NB4 (cell line): ENCODE results near the gene SH3BGRL2.
"Not testable (repeated sequence)": the region's sequence is repeated elsewhere in the genome, so short reads cannot be mapped to it uniquely, and the experiment has no call there.

Experiments used
- DNase-seq: peaks from one replicate; pipeline ENCODE4 v3.0.0; 2010; ENCODE audit warnings: low read depth
- H3K4me3 ChIP-seq: one replicate; pipeline ENCODE4 v1.5.1; 2011; ENCODE audit warnings: mild to moderate bottlenecking, low read depth, low read length, moderate library complexity
- MYC ChIP-seq: IDR thresholded peaks from 2 replicates; pipeline ENCODE4 v1.6.1; 2011; ENCODE audit warnings: low read depth, low read length
- POLR2A ChIP-seq: IDR thresholded peaks from 2 replicates; pipeline ENCODE4 v1.6.1; 2011; ENCODE audit warnings: mild to moderate bottlenecking; ENCODE audit not compliant: insufficient read length; ENCODE audit errors: extremely low read depth
- TF ChIP-seq, protein P1 (sequence below): IDR thresholded peaks from one replicate; pipeline ENCODE4 v1.5.1; 2012; ENCODE audit warnings: low read depth, low read length
- TF ChIP-seq, protein P2 (sequence below): IDR thresholded peaks from 2 replicates; pipeline ENCODE4 v1.6.1; 2011; ENCODE audit warnings: low read depth, low read length

The SH3BGRL2 gene

DNA sequence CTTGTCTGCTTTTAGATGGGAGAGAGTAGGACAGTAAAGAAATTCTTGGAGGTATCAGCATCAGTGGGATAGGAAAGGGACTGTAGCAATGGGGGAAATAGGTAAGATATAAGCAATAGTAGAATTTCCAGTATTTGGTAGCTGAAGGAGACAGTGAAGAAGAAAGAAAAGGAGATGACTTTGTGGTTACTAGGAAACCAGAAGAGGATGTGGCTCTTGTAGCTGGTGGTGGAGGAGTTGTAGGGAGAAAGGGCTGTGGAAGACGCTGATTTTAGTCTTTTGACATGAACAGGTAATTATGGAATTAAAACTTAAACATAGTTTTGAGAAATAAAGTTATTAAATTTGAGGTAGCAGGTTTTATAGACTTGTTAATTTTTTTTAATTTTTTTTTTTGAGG is 26.1 kb downstream of the SH3BGRL2 start:
- TF ChIP-seq, protein P1, sequence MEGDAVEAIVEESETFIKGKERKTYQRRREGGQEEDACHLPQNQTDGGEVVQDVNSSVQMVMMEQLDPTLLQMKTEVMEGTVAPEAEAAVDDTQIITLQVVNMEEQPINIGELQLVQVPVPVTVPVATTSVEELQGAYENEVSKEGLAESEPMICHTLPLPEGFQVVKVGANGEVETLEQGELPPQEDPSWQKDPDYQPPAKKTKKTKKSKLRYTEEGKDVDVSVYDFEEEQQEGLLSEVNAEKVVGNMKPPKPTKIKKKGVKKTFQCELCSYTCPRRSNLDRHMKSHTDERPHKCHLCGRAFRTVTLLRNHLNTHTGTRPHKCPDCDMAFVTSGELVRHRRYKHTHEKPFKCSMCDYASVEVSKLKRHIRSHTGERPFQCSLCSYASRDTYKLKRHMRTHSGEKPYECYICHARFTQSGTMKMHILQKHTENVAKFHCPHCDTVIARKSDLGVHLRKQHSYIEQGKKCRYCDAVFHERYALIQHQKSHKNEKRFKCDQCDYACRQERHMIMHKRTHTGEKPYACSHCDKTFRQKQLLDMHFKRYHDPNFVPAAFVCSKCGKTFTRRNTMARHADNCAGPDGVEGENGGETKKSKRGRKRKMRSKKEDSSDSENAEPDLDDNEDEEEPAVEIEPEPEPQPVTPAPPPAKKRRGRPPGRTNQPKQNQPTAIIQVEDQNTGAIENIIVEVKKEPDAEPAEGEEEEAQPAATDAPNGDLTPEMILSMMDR: no peak
- no peak overlapping the region for H3K4me3 ChIP-seq
- DNase-seq: no peak

GRCh38 chr6:79663655-79664054 is 32.5 kb downstream of the SH3BGRL2 start:
- not testable (repeated sequence) for DNase-seq, H3K4me3 ChIP-seq

DNA sequence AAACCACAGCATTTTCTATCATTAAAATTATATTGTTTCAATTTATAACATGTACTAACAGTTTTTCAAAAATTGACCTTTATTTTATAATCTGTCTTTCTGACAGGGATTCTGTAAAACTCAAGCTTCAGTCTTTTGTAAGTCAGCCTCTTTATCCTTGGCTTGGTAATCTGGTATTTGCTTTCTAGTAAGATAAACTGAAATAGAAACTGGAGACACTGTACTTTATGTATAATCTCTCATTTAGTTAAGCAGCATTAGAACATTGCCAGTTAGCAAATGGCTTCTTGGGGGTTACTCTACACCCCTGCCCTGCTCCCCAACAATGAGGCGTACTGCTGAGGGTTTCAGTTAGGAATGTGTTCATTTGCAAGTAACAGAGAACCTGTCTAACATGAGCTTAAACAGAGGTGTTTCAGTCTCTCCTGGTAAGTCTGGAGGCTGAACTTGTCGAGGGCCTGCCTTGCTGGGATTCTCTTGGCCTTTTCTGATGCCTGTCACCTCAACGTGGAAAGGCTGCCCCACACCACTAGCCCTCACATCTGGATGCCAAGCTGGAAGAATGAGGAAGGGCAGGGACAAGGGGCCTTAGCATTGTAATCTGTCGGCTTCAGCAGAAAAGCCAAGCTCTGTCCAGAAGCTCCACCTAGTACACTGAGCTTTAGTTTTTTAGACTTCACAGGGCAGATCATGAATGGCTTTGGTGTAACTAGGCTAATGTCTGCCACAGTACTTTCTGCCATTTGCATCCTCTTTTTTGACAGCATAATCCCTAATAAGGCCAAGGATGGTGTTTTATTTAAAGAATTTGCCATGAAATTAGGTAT is 34.8 kb downstream of the SH3BGRL2 start:
- TF ChIP-seq POLR2A: no peak
- no peak overlapping the region for H3K4me3 ChIP-seq
- no peak for DNase-seq

DNA sequence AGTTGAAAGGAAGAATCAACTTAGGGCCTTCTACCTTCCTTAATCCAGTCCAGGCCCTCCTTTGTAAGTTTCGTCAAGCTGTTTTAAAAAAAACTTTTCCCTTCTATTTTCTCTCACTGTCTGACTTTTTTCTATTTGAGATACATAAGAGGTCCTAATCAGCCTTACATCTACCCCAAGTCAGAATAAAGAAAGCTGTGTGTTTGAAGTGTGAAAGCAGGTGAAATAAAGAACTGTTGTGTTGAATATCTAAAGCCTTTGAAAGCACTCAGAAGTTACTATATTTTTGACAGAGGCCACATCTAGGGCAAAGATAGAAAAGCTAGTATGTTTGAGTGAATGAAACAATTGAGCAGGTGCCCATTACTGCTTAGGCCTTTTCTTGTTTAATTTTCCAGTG is 35.5 kb downstream of the SH3BGRL2 start:
- TF ChIP-seq, protein P2, sequence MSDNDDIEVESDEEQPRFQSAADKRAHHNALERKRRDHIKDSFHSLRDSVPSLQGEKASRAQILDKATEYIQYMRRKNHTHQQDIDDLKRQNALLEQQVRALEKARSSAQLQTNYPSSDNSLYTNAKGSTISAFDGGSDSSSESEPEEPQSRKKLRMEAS: no peak
- TF ChIP-seq POLR2A (no peak), MYC (no peak)
- TF ChIP-seq, protein P1: no peak
- no peak overlapping the region for H3K4me3 ChIP-seq
- no peak for DNase-seq

- TF ChIP-seq, protein P1: no peak
- TF ChIP-seq, protein P2: no peak
- TF ChIP-seq POLR2A (no peak), MYC (no peak)
- DNase-seq: no peak
- no peak overlapping the region for H3K4me3 ChIP-seq
Observed at GRCh38 chr6:79668381-79668780, 37.3 kb downstream of the SH3BGRL2 start.

- DNase-seq: no peak
- H3K4me3 ChIP-seq: no peak overlapping the region
- TF ChIP-seq, protein P1: no peak
- TF ChIP-seq MYC: no peak
Observed at GRCh38 chr6:79669766-79670165, 38.6 kb downstream of the SH3BGRL2 start.

GRCh38 chr6:79670789-79671188 is 39.7 kb downstream of the SH3BGRL2 start:
- DNase-seq: no peak
- TF ChIP-seq, protein P1: no peak
- TF ChIP-seq POLR2A (no peak), MYC (no peak)
- TF ChIP-seq, protein P2: no peak
- H3K4me3 ChIP-seq: no peak overlapping the region
